ENCODE measurements around the gene IL18R1. TPM values are rescaled to one million over a fixed set of nuclear protein-coding genes. Genes with fewer than 3 reads are reported as not detected.

Gene IL18R1
- total RNA-seq, 4 donors from 2014 or later: 1.7 to 9.4 (median 3.0) TPM

DNA sequence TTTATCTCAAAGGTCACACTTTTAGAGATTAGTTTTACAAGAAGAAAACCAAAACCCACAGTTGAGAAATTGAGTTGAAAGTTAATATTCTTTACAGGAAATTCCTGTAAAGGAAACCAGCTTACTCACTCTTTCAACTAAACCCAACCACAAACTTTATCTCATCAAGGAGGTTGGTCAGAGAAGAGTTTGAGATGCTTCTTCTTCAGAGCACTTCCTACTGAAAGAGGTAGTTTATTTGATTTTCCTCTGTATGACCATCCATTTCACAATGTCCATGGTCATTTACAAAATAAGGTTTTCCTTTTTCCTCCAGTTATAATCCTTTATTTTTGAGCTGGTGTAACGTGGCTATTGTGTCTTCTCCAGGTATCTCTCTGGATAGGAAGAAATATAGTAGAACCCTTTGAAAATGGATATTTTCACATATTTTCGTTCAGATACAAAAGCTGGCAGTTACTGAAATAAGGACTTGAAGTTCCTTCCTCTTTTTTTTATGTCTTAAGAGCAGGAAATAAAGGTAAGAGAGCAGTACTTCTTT lies 62.9 kb downstream of the IL18R1 start:
- 66 to 73% methylated on average over 2 of the region's 2 CpGs for WGBS, 2 donors
- Histone ChIP-seq H3K9me3 (no peaks in the 10 kb centered on the region), H3K27ac (no peak overlapping the region), H3K36me3 (no peaks in the 10 kb centered on the region), H3K27me3 (no peaks in the 10 kb centered on the region), H3K4me1 (no peaks in the 10 kb centered on the region), H3K4me3 (replicated peaks in 1 of 3) (no peak overlapping the region)
- DNase-seq: no peak
- TF ChIP-seq, protein P1, sequence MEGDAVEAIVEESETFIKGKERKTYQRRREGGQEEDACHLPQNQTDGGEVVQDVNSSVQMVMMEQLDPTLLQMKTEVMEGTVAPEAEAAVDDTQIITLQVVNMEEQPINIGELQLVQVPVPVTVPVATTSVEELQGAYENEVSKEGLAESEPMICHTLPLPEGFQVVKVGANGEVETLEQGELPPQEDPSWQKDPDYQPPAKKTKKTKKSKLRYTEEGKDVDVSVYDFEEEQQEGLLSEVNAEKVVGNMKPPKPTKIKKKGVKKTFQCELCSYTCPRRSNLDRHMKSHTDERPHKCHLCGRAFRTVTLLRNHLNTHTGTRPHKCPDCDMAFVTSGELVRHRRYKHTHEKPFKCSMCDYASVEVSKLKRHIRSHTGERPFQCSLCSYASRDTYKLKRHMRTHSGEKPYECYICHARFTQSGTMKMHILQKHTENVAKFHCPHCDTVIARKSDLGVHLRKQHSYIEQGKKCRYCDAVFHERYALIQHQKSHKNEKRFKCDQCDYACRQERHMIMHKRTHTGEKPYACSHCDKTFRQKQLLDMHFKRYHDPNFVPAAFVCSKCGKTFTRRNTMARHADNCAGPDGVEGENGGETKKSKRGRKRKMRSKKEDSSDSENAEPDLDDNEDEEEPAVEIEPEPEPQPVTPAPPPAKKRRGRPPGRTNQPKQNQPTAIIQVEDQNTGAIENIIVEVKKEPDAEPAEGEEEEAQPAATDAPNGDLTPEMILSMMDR (IDR thresholded peaks at IDR 0.05): no peak
- no peak for TF ChIP-seq POLR2A (IDR thresholded peaks at IDR 0.05)
- intact Hi-C loops (cut with DNase I): no loop called here

DNA sequence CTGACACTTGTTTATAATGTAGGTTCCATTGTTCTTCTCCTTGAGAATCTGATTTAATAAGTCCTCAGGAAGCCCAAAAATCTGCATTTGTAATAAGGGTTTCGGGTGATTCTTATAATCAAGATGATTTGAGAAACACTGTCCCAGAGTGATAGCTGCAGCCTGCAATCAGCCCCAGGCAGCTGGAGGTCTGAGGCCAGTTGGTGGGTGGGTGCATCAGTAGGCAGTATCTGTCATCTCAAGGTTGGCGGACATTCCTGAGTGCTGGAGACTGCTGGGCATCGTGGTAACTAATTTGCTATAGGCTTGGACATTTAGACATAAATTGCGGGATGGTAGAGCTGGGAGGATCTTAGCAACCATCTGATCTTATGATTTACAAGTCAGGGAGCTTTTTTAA lies 64.7 kb downstream of the IL18R1 start:
- no peak overlapping the region for H3K4me3 ChIP-seq (replicated peaks in 1 of 3)
- intact Hi-C loops (cut with DNase I): no loop called here
- no peak for DNase-seq
- H3K36me3 ChIP-seq: no peaks in the 10 kb centered on the region
- TF ChIP-seq, protein P1 (IDR thresholded peaks at IDR 0.05): no peak
- no peak for TF ChIP-seq POLR2A (IDR thresholded peaks at IDR 0.05)
- H3K9me3 ChIP-seq: no peaks in the 10 kb centered on the region
- WGBS, 2 donors: 87 to 95% methylated on average over 4 of the region's 4 CpGs
- no peaks in the 10 kb centered on the region for H3K4me1 ChIP-seq
- H3K27ac ChIP-seq: no peak overlapping the region
- H3K27me3 ChIP-seq: no peaks in the 10 kb centered on the region

DNA sequence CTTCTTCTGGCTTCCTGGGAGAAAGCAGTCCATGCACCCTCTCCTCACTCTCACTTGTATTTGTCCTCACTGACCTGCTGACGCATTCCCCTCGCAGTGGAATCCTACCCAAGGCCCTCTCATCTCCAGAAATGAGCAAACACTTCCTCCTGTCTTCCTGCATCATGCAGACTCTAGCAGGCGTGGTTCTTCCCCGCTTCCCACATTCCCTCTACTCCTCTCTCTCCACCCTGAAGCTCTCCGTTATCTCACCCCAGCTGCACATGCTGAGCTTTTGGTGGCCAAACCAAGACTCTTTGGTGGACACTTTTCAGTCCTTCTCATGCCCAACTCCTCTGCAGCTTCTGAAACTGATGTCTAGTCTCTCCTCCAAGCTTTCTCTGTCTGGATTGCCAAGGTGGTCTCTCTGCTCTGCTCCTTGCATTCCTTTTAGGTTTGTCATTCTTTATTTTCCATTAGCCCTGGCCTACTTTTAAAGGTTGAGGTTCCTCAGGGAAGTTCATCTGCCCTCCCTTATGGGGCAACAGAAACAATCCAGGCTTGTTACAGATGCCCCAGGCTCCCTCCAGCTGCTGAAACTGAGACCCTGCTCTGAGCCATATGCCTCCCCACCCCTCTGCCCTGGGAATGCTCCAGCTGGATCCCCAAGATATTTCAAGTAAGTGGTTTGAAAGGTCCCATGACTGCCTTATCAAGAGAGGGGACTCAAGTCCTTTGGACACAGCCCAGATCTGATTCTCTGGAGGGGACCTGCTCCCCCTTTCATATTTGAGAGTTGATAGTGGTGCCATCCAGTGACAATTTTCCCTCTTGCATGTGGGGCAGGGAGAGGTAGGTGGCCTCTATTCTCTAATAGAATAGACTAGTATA lies 66.5 kb downstream of the IL18R1 start:
- H3K9me3 ChIP-seq: no peaks in the 10 kb centered on the region
- TF ChIP-seq, protein P1 (IDR thresholded peaks at IDR 0.05): no peak
- TF ChIP-seq POLR2A (IDR thresholded peaks at IDR 0.05): no peak
- 87 to 89% methylated on average over 5 of the region's 5 CpGs for WGBS, 2 donors
- no peak overlapping the region for H3K27ac ChIP-seq
- no peaks in the 10 kb centered on the region for H3K4me1 ChIP-seq
- no peaks in the 10 kb centered on the region for H3K36me3 ChIP-seq
- H3K4me3 ChIP-seq (replicated peaks in 1 of 3): no peak overlapping the region
- DNase-seq: no peak
- intact Hi-C loops (cut with DNase I): no loop called here
- H3K27me3 ChIP-seq: no peaks in the 10 kb centered on the region

DNA sequence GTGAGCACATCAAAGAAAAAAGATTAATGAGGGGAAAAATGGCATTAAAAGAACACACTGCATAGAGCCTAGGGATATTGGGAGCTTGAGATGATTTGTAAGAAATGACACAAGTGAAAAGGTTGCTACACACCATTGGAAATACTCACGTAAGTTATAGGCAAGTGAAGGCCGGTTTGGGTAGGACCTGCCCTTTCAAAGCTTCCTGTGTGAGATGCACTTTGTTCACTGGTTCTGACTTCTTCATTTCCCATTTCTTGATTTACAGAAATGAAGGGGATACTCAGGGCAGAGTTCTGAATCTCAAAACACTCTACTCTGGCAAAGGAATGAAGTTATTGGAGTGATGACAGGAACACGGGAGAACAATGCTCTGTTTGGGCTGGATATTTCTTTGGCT lies 67.3 kb downstream of the IL18R1 start, which contains the start of gene IL18RAP:
Gene IL18RAP, plus strand, starts transcription at position 251 of the 400 bp plus-strand sequence. Its CDS starts 118 bp downstream, at position 369.
- no peak for TF ChIP-seq POLR2A (IDR thresholded peaks at IDR 0.05)
- TF ChIP-seq, protein P1 (IDR thresholded peaks at IDR 0.05): no peak
- Histone ChIP-seq H3K36me3 (no peaks in the 10 kb centered on the region), H3K27me3 (no peaks in the 10 kb centered on the region), H3K4me1 (no peaks in the 10 kb centered on the region), H3K27ac (no peak within 1 kb of the TSS), H3K9me3 (no peaks in the 10 kb centered on the region), H3K4me3 (replicated peaks in 1 of 3) (no peak within 1 kb of the TSS)
- intact Hi-C loops (cut with DNase I): no loop called here
- 72 to 74% methylated on average over 3 of the region's 3 CpGs for WGBS, 2 donors
- DNase-seq: no peak

DNA sequence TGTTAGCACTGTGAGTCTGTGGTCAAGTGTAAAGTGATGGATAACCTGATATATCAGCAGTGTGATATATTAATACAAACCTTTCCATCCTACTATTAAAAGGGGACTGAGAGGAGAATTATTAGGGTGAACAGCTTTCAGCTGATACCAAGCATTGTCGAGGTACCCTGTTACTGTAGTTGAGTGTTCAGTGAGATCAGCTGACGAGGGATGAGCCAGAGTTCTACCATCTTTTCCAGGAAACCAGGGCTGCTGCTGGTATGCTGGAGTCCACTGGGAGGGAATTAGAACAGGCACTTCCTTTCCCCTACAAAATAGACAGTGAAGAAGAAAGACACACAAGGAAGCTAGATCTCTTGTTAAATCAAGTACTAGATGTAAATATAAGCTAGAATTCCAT lies 67.8 kb downstream of the IL18R1 start:
- Histone ChIP-seq H3K9me3 (no peaks in the 10 kb centered on the region), H3K4me3 (replicated peaks in 1 of 3) (no peak overlapping the region), H3K4me1 (no peaks in the 10 kb centered on the region), H3K36me3 (no peaks in the 10 kb centered on the region), H3K27ac (no peak overlapping the region), H3K27me3 (no peaks in the 10 kb centered on the region)
- no peak for TF ChIP-seq POLR2A (IDR thresholded peaks at IDR 0.05)
- TF ChIP-seq, protein P1 (IDR thresholded peaks at IDR 0.05): no peak
- intact Hi-C loops (cut with DNase I): no loop called here
- DNase-seq: no peak
- WGBS, 2 donors: 81 to 84% methylated on average over 2 of the region's 2 CpGs
